GM19372 (cell line): ENCODE data around the gene TMEM72.

ENCODE experiments used
- ATAC-seq: cut with Tn5 transposase; IDR thresholded peaks from one replicate; pipeline ENCODE4 v1.9.1; 2021; ENCODE audit warnings: mild to moderate bottlenecking, low read depth, moderate library complexity; ENCODE audit not compliant: unreplicated experiment

Gene TMEM72

GRCh38 chr10:44976352-44977198, 65.4 kb downstream of the TMEM72 start:
- no peak for ATAC-seq

GRCh38 chr10:44977287-44978212, 66.4 kb downstream of the TMEM72 start:
- ATAC-seq = no peak

GRCh38 chr10:44978213-44978569, 67.1 kb downstream of the TMEM72 start:
- ATAC-seq = no peak

- ATAC-seq = no peak
Observed at GRCh38 chr10:44978570-44979280, 67.6 kb downstream of the TMEM72 start, which contains the start of gene DEPP1. TSS of gene DEPP1 (minus strand) at chr10:44978809. CDS start at chr10:44978030, 779 bp downstream.

- no peak for ATAC-seq
Observed at GRCh38 chr10:44979281-44980191, 68.4 kb downstream of the TMEM72 start.

GRCh38 chr10:44980309-44981171, 69.4 kb downstream of the TMEM72 start:
- ATAC-seq = no peak

- no peak for ATAC-seq
Observed at GRCh38 chr10:44981172-44982113, 70.3 kb downstream of the TMEM72 start.

GRCh38 chr10:44982114-44982460, 71.0 kb downstream of the TMEM72 start:
- no peak for ATAC-seq

GRCh38 chr10:44982496-44982895, 71.4 kb downstream of the TMEM72 start:
- ATAC-seq = no peak

- ATAC-seq = no peak
Observed at GRCh38 chr10:44983066-44983894, 72.1 kb downstream of the TMEM72 start.

GRCh38 chr10:44983895-44984278, 72.8 kb downstream of the TMEM72 start:
- ATAC-seq = no peak

GRCh38 chr10:44984671-44985101, 73.5 kb downstream of the TMEM72 start:
- no peak for ATAC-seq

- ATAC-seq = no peak
Observed at GRCh38 chr10:44985175-44985681, 74.1 kb downstream of the TMEM72 start.

- ATAC-seq = no peak
Observed at GRCh38 chr10:44986179-44986578, 75.0 kb downstream of the TMEM72 start.
